ENCODE measurements around the gene MYL11.
A peak's percentile ranks its signal among the peaks of the same experiment; 100 is the strongest.
"Not testable (repeated sequence)": the region's sequence is repeated elsewhere in the genome, so short reads cannot be mapped to it uniquely, and the experiment has no call there.

Gene MYL11

GRCh38 chr16:30371248-30371816 lies 3.3 kb upstream of the MYL11 start:
- no peak for DNase-seq

GRCh38 chr16:30372038-30372712 lies 2.4 kb upstream of the MYL11 start:
- no peak for DNase-seq

- no peak for DNase-seq
These were observed 1.9 kb upstream of the MYL11 start for GRCh38 chr16:30372725-30373124.

- DNase-seq, result no peak
These were observed 1.3 kb downstream of the MYL11 start for GRCh38 chr16:30375864-30376263.

GRCh38 chr16:30376461-30376902 lies 1.9 kb downstream of the MYL11 start:
- DNase-seq, result peak in 1 of 2 experiments; percentile 33

GRCh38 chr16:30377050-30377811 lies 2.6 kb downstream of the MYL11 start:
- DNase-seq, result no peak

- DNase-seq, result peak; percentile 84 to 85
These were observed 3.2 kb downstream of the MYL11 start for GRCh38 chr16:30377812-30378235.

GRCh38 chr16:30378236-30379157 lies 3.9 kb downstream of the MYL11 start:
- peak; percentile 97 to 99 for DNase-seq

GRCh38 chr16:30379158-30379783 lies 4.7 kb downstream of the MYL11 start:
- no peak for DNase-seq

GRCh38 chr16:30380072-30380802 lies 5.6 kb downstream of the MYL11 start:
- no peak for DNase-seq

- no peak for DNase-seq
These were observed 6.2 kb downstream of the MYL11 start for GRCh38 chr16:30380803-30381208.

- DNase-seq, result no peak
These were observed 6.9 kb downstream of the MYL11 start for GRCh38 chr16:30381291-30382041.

GRCh38 chr16:30382111-30382881 lies 7.7 kb downstream of the MYL11 start, which contains the start of gene SEPTIN1:
Gene SEPTIN1, minus strand, starts transcription at chr16:30382561. Its CDS starts 19 bp downstream, at chr16:30382542.
- no peak for DNase-seq

- DNase-seq, result no peak
These were observed 8.9 kb downstream of the MYL11 start for GRCh38 chr16:30383521-30383920.

GRCh38 chr16:30394592-30395154 lies 20.1 kb downstream of the MYL11 start:
- DNase-seq, result no peak

- DNase-seq, result peak; percentile 85 to 94
These were observed 20.8 kb downstream of the MYL11 start, which contains the start of gene ZNF48 for GRCh38 chr16:30395155-30395991. Gene ZNF48, plus strand, starts transcription at chr16:30395420. Its CDS starts 375 bp downstream, at chr16:30395795.

GRCh38 chr16:30395992-30396585 lies 21.5 kb downstream of the MYL11 start:
- no peak for DNase-seq

- DNase-seq, result not testable (repeated sequence)
These were observed 22.0 kb downstream of the MYL11 start for GRCh38 chr16:30396627-30397026.
